A673 (cell line): Measurements from ENCODE around the gene CEP85L. TPM values are rescaled to one million over a fixed set of nuclear protein-coding genes. Genes with fewer than 3 reads are reported as not detected.

Experiments
- BruUV-seq: library from RNA; stranded (reverse); fragments of 400-500 nt; replicated peaks from 2 replicates; lab custom pipeline; 2021; lab: Mats Ljungman, UMichigan
- CTCF ChIA-PET: fragments of 300-600 bp; sonication (Branson Sonifier 250); formaldehyde crosslinking; loops from one replicate; lab custom pipeline; 2022; ENCODE audit warnings: antibody characterized with exemption; lab: Charles Lee
- POLR2A ChIA-PET: fragments of 300-600 bp; sonication (Branson Sonifier 250); formaldehyde crosslinking; loops from one replicate; lab custom pipeline; 2022; ENCODE audit warnings: antibody characterized with exemption; ENCODE audit not compliant: low non-redundant PET; lab: Charles Lee
- DNase-seq: peaks from one replicate; pipeline ENCODE4 v3.0.0-alpha.2; 2015; ENCODE audit warnings: low spot score
- H3K27ac ChIP-seq: fragments of 200-600 bp; sonication (generic); 2 replicates; pipeline ENCODE4 v1.5.1; 2016; ENCODE audit warnings: mixed run types, low read depth, mild to moderate bottlenecking, mixed read lengths, antibody characterized with exemption, low read length; ENCODE audit not compliant: poor library complexity, severe bottlenecking
- H3K27me3 ChIP-seq: fragments of 200-600 bp; sonication (generic); replicated peaks from 2 replicates; pipeline ENCODE4 v1.6.1; 2017; ENCODE audit warnings: mixed run types, low read depth, mild to moderate bottlenecking, mixed read lengths, antibody characterized with exemption, low read length; ENCODE audit not compliant: insufficient read depth, poor library complexity
- H3K36me3 ChIP-seq: fragments of 200-600 bp; sonication (generic); 2 replicates; pipeline ENCODE4 v1.6.1; 2016; ENCODE audit warnings: mixed run types, mild to moderate bottlenecking, mixed read lengths, antibody characterized with exemption, low read length; ENCODE audit not compliant: insufficient read depth, poor library complexity, severe bottlenecking
- H3K4me1 ChIP-seq: fragments of 200-600 bp; sonication (generic); 2 replicates; pipeline ENCODE4 v1.6.1; 2017; ENCODE audit warnings: mixed run types, mild to moderate bottlenecking, mixed read lengths, antibody characterized with exemption, low read length; ENCODE audit not compliant: insufficient read depth, poor library complexity, severe bottlenecking
- H3K4me3 ChIP-seq: fragments of 200-600 bp; sonication (generic); 2 replicates; pipeline ENCODE4 v1.5.1; 2016; ENCODE audit warnings: low read depth, mixed run types, mild to moderate bottlenecking, mixed read lengths, low read length; ENCODE audit not compliant: poor library complexity, severe bottlenecking
- H3K9me3 ChIP-seq: fragments of 200-600 bp; sonication (generic); 2 replicates; pipeline ENCODE4 v1.6.1; 2016; ENCODE audit warnings: mixed run types, low read depth, mild to moderate bottlenecking, mixed read lengths, antibody characterized with exemption, low read length; ENCODE audit not compliant: poor library complexity, severe bottlenecking
- CTCF ChIP-seq: fragments of 300-800, 200-600 bp; sonication (generic); conservative IDR thresholded peaks from 2 replicates; pipeline ENCODE4 v1.5.1; 2017; ENCODE audit warnings: low read depth, mild to moderate bottlenecking, antibody characterized with exemption, low read length, moderate library complexity, mixed read lengths
- EZH2 ChIP-seq: fragments of 200-600 bp; sonication (generic); IDR thresholded peaks from 2 replicates; pipeline ENCODE4 v1.6.1; 2017; ENCODE audit warnings: borderline replicate concordance, low read depth, mild to moderate bottlenecking, mixed read lengths, antibody characterized with exemption, low read length; ENCODE audit not compliant: poor library complexity, severe bottlenecking
- intact Hi-C: fragments of 100-400 bp; cut with micrococcal nuclease; formaldehyde crosslinking; loops from one replicate; pipeline ENCODE4 v1.10.0; 2022; ENCODE audit not compliant: unreplicated experiment
- total RNA-seq: library from RNA; stranded (reverse); gene quantifications from 2 replicates; pipeline ENCODE4 v1.2.3, GENCODE V29; 2021

CEP85L gene
- total RNA-seq, 1 experiment from 2014 or later = 7.4 TPM

- H3K27me3 ChIP-seq = no peaks in the 10 kb centered on the region
- no peak overlapping the region for H3K4me3 ChIP-seq
- no peak for TF ChIP-seq CTCF
- TF ChIP-seq EZH2 = no peak
- H3K36me3 ChIP-seq = no peaks in the 10 kb centered on the region
- intact Hi-C loops = no loop called here
- POLR2A ChIA-PET = no interaction called here
- no peak overlapping the region for H3K27ac ChIP-seq
- BruUV-seq = no TSS peak
- no peaks in the 10 kb centered on the region for H3K9me3 ChIP-seq
- H3K4me1 ChIP-seq = peaks cover 5% of the 10 kb centered on the region
- CTCF ChIA-PET = no interaction called here
- no peak for DNase-seq
These were observed 23.4 kb upstream of the CEP85L start for GRCh38 chr6:118674772-118675171.

- no peak overlapping the region for H3K4me3 ChIP-seq
- POLR2A ChIA-PET = no interaction called here
- H3K36me3 ChIP-seq = no peaks in the 10 kb centered on the region
- no peaks in the 10 kb centered on the region for H3K9me3 ChIP-seq
- no peak overlapping the region for H3K27ac ChIP-seq
- intact Hi-C loops = no loop called here
- no peak for TF ChIP-seq CTCF
- TF ChIP-seq EZH2 = no peak
- no peaks in the 10 kb centered on the region for H3K4me1 ChIP-seq
- DNase-seq = no peak
- BruUV-seq = no TSS peak
- H3K27me3 ChIP-seq = no peaks in the 10 kb centered on the region
- CTCF ChIA-PET = no interaction called here
These were observed 21.3 kb upstream of the CEP85L start for GRCh38 chr6:118672678-118673077.

GRCh38 chr6:118669561-118669960 is 18.2 kb upstream of the CEP85L start:
- ChIA-PET CTCF (no interaction called here), POLR2A (no interaction called here)
- H3K27ac ChIP-seq = no peak overlapping the region

More at GRCh38 chr6:118669561-118669960, 18.2 kb upstream of the CEP85L start:
- H3K4me3 ChIP-seq = no peak overlapping the region
- no TSS peak for BruUV-seq
- no peaks in the 10 kb centered on the region for H3K4me1 ChIP-seq
- TF ChIP-seq EZH2 (no peak), CTCF (no peak)
- DNase-seq = no peak
- no peaks in the 10 kb centered on the region for H3K27me3 ChIP-seq
- no peaks in the 10 kb centered on the region for H3K9me3 ChIP-seq
- H3K36me3 ChIP-seq = no peaks in the 10 kb centered on the region
- intact Hi-C loops = no loop called here
